H9 (cell line): ENCODE measurements around the gene CENPL. TPM values are rescaled to one million over a fixed set of nuclear protein-coding genes. Genes with fewer than 3 reads are reported as not detected.

Experiments used
- DNase-seq: peaks from one replicate; pipeline ENCODE4 v3.0.0-alpha.2; 2017
- H2AFZ ChIP-seq: one replicate; pipeline ENCODE4 v1.6.1; 2013; ENCODE audit warnings: mild to moderate bottlenecking, low read length, control low read depth, moderate library complexity
- H2AK5ac ChIP-seq: 2 replicates; pipeline ENCODE4 v1.6.1; 2013; ENCODE audit warnings: low read length, control low read depth, mixed read lengths; ENCODE audit not compliant: insufficient read length
- H2BK120ac ChIP-seq: one replicate; pipeline ENCODE4 v1.6.1; 2013; ENCODE audit warnings: low read depth, mild to moderate bottlenecking, low read length, control low read depth, inconsistent platforms; ENCODE audit not compliant: poor library complexity, severe bottlenecking
- H2BK12ac ChIP-seq: 2 replicates; pipeline ENCODE4 v1.6.1; 2013; ENCODE audit warnings: low read length, control low read depth, mixed read lengths, low read depth; ENCODE audit not compliant: insufficient read length
- H2BK15ac ChIP-seq: 2 replicates; pipeline ENCODE4 v1.6.1; 2013; ENCODE audit warnings: low read depth, low read length, control low read depth
- H2BK20ac ChIP-seq: one replicate; pipeline ENCODE4 v1.6.1; 2013; ENCODE audit warnings: low read depth, mild to moderate bottlenecking, low read length, control low read depth, inconsistent platforms; ENCODE audit not compliant: poor library complexity, severe bottlenecking
- H2BK5ac ChIP-seq: 2 replicates; pipeline ENCODE4 v1.6.1; 2013; ENCODE audit warnings: low read length, control low read depth, mixed read lengths; ENCODE audit not compliant: insufficient read length
- H3K14ac ChIP-seq: 2 replicates; pipeline ENCODE4 v1.6.1; 2013; ENCODE audit warnings: low read length, control low read depth; ENCODE audit not compliant: insufficient read depth
- H3K18ac ChIP-seq: 2 replicates; pipeline ENCODE4 v1.6.1; 2013; ENCODE audit warnings: low read depth, mild to moderate bottlenecking, mixed read lengths, low read length, control low read depth; ENCODE audit not compliant: insufficient read length
- H3K23ac ChIP-seq: 2 replicates; pipeline ENCODE4 v1.6.1; 2013; ENCODE audit warnings: low read length, control low read depth, mixed read lengths, low read depth; ENCODE audit not compliant: insufficient read length
- H3K23me2 ChIP-seq: 2 replicates; pipeline ENCODE4 v1.6.1; 2013; ENCODE audit warnings: low read depth, mild to moderate bottlenecking, mixed read lengths, low read length, control low read depth; ENCODE audit not compliant: insufficient read length, poor library complexity, severe bottlenecking
- H3K27ac ChIP-seq: 2 replicates; pipeline ENCODE4 v1.5.1; 2013; ENCODE audit warnings: low read length, control low read depth, mixed read lengths, low read depth; ENCODE audit not compliant: insufficient read length
- H3K27me3 ChIP-seq: 2 replicates; pipeline ENCODE4 v1.6.1; 2013; ENCODE audit warnings: low read length, control low read depth, inconsistent platforms; ENCODE audit not compliant: insufficient read depth
- H3K4ac ChIP-seq: 2 replicates; pipeline ENCODE4 v1.6.1; 2013; ENCODE audit warnings: low read depth, mild to moderate bottlenecking, control low read depth, inconsistent platforms, low read length, moderate library complexity
- H3K4me1 ChIP-seq: 2 replicates; pipeline ENCODE4 v1.6.1; 2013; ENCODE audit warnings: low read length, control low read depth, inconsistent platforms; ENCODE audit not compliant: insufficient read depth
- H3K4me2 ChIP-seq: 2 replicates; pipeline ENCODE4 v1.6.1; 2013; ENCODE audit warnings: low read length, control low read depth, mixed read lengths; ENCODE audit not compliant: insufficient read length, insufficient read depth
- H3K56ac ChIP-seq: 2 replicates; pipeline ENCODE4 v1.6.1; 2013; ENCODE audit warnings: low read depth, mild to moderate bottlenecking, mixed read lengths, low read length, control low read depth; ENCODE audit not compliant: insufficient read length
- H3K79me1 ChIP-seq: 2 replicates; pipeline ENCODE4 v1.6.1; 2013; ENCODE audit warnings: low read depth, mild to moderate bottlenecking, moderate library complexity, low read length, control low read depth, inconsistent platforms; ENCODE audit not compliant: insufficient read depth, poor library complexity, severe bottlenecking
- H3K79me2 ChIP-seq: 2 replicates; pipeline ENCODE4 v1.6.1; 2013; ENCODE audit warnings: low read length, control low read depth, inconsistent platforms; ENCODE audit not compliant: insufficient read depth
- H3K9ac ChIP-seq: 2 replicates; pipeline ENCODE4 v1.6.1; 2013; ENCODE audit warnings: low read length, control low read depth, mixed read lengths; ENCODE audit not compliant: insufficient read length; ENCODE audit errors: extremely low read depth
- H3K9me3 ChIP-seq: one replicate; pipeline ENCODE4 v1.6.1; 2013; ENCODE audit warnings: low read depth, low read length, inconsistent platforms; ENCODE audit not compliant: control insufficient read depth
- H3T11ph ChIP-seq: one replicate; pipeline ENCODE4 v1.6.1; 2013; ENCODE audit warnings: mild to moderate bottlenecking, low read length, control low read depth, inconsistent platforms
- H4K20me1 ChIP-seq: one replicate; pipeline ENCODE4 v1.6.1; 2013; ENCODE audit not compliant: control insufficient read depth, insufficient read length, insufficient read depth
- H4K5ac ChIP-seq: 2 replicates; pipeline ENCODE4 v1.6.1; 2013; ENCODE audit warnings: low read depth, mild to moderate bottlenecking, mixed read lengths, low read length, control low read depth; ENCODE audit not compliant: insufficient read length
- H4K8ac ChIP-seq: replicated peaks from 2 replicates; pipeline ENCODE4 v1.6.1; 2013; ENCODE audit warnings: low read length, control low read depth, mixed read lengths, low read depth; ENCODE audit not compliant: insufficient read length
- H4K91ac ChIP-seq: 2 replicates; pipeline ENCODE4 v1.6.1; 2013; ENCODE audit warnings: low read depth, mild to moderate bottlenecking, moderate library complexity, mixed read lengths, low read length, control low read depth; ENCODE audit not compliant: insufficient read length
- H3K27ac Mint-ChIP-seq, 3 experiments: 2 replicates in 2 of 3; 3 replicates in 1 of 3; pipeline ENCODE4 v1.8.0; 2020 to 2021; ENCODE audit warnings: mixed read lengths in 3 of 3, mild to moderate bottlenecking in 1 of 3, moderate library complexity in 1 of 3
- H3K27me3 Mint-ChIP-seq: 2 replicates; pipeline ENCODE4 v1.8.0; 2021; ENCODE audit warnings: low read depth, mild to moderate bottlenecking, moderate library complexity, mixed read lengths
- H3K36me3 Mint-ChIP-seq, 3 experiments: 2 replicates in 2 of 3; 3 replicates in 1 of 3; pipeline ENCODE4 v1.8.0; 2020 to 2021; ENCODE audit warnings: low read depth in 3 of 3, mixed read lengths in 3 of 3; ENCODE audit not compliant: insufficient read depth in 1 of 3
- H3K4me1 Mint-ChIP-seq, 2 experiments: 2 replicates each; pipeline ENCODE4 v1.8.0; 2020; ENCODE audit warnings: mixed read lengths in 2 of 2
- H3K4me3 Mint-ChIP-seq, 2 experiments: 2 replicates in 1 of 2; 3 replicates in 1 of 2; pipeline ENCODE4 v1.8.0; 2020 to 2021; ENCODE audit warnings: mild to moderate bottlenecking in 2 of 2, mixed read lengths in 2 of 2, moderate library complexity in 1 of 2
- H3K9me3 Mint-ChIP-seq, 2 experiments: 2 replicates in 1 of 2; 3 replicates in 1 of 2; pipeline ENCODE4 v1.8.0; 2020; ENCODE audit warnings: mild to moderate bottlenecking in 2 of 2, mixed read lengths in 2 of 2, moderate library complexity in 1 of 2
- WGBS: extraction: QIAGEN DNeasy Blood & Tissue Kit; methylation state at CpG from one replicate; pipeline ENCODE4 v1.1.7; 2013; ENCODE audit warnings: missing lambda C conversion rate, low lambda C conversion rate, mixed read lengths; ENCODE audit not compliant: insufficient read length; ENCODE audit errors: extremely low coverage; 5-methylcytosine and 5-hydroxymethylcytosine counted together
- total RNA-seq: library from RNA; stranded (reverse); gene quantifications from 2 replicates; pipeline ENCODE4 v1.2.1, GENCODE V29; 2021
- TF ChIP-seq, protein P1 (sequence below): fragments of 200-600 bp; sonication (generic); conservative IDR thresholded peaks from 3 replicates; pipeline ENCODE4 v1.8.0; 2021; ENCODE audit warnings: antibody characterized with exemption, mild to moderate bottlenecking

Gene CENPL
- total RNA-seq, 1 experiment from 2014 or later, result 14.4 TPM

GRCh38 chr1:173757666-173758065 is 67.0 kb downstream of the CENPL start:
- Histone ChIP-seq H3T11ph (no peak overlapping the region), H3K9ac (no peak overlapping the region), H2AK5ac (no peak overlapping the region), H3K4me1 (no peaks in the 10 kb centered on the region), H3K14ac (no peak overlapping the region), H3K4ac (no peak overlapping the region), H3K23me2 (no peaks in the 10 kb centered on the region), H2BK20ac (no peak overlapping the region), H3K4me2 (no peak overlapping the region), H2BK5ac (no peak overlapping the region), H3K27me3 (no peaks in the 10 kb centered on the region), H2AFZ (no peak overlapping the region), H3K79me2 (no peaks in the 10 kb centered on the region), H3K56ac (no peak overlapping the region), H2BK15ac (no peak overlapping the region), H2BK120ac (no peak overlapping the region), H4K5ac (no peak overlapping the region), H2BK12ac (no peak overlapping the region), H3K18ac (no peak overlapping the region), H3K9me3 (no peaks in the 10 kb centered on the region), H3K79me1 (no peaks in the 10 kb centered on the region), H4K91ac (no peak overlapping the region), H4K20me1 (no peaks in the 10 kb centered on the region), H4K8ac (no peak overlapping the region), H3K23ac (no peak overlapping the region), H3K27ac (no peak overlapping the region)
- Mint-ChIP-seq H3K4me3 (no peak overlapping the region), H3K27ac (no peak overlapping the region), H3K27me3 (no peaks in the 10 kb centered on the region), H3K36me3 (peaks cover 38 to 67% (median 50%) of the 10 kb centered on the region in 3 experiments), H3K9me3 (peaks cover 0 to 6% of the 10 kb centered on the region in 2 experiments; a peak in 3 of 5 replicates), H3K4me1 (no peaks in the 10 kb centered on the region; a peak in 2 of 4 replicates)
- WGBS, result no CpG with 5 or more reads among the region's 4 CpGs
- TF ChIP-seq, protein P1, sequence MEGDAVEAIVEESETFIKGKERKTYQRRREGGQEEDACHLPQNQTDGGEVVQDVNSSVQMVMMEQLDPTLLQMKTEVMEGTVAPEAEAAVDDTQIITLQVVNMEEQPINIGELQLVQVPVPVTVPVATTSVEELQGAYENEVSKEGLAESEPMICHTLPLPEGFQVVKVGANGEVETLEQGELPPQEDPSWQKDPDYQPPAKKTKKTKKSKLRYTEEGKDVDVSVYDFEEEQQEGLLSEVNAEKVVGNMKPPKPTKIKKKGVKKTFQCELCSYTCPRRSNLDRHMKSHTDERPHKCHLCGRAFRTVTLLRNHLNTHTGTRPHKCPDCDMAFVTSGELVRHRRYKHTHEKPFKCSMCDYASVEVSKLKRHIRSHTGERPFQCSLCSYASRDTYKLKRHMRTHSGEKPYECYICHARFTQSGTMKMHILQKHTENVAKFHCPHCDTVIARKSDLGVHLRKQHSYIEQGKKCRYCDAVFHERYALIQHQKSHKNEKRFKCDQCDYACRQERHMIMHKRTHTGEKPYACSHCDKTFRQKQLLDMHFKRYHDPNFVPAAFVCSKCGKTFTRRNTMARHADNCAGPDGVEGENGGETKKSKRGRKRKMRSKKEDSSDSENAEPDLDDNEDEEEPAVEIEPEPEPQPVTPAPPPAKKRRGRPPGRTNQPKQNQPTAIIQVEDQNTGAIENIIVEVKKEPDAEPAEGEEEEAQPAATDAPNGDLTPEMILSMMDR, result no peak
- no peak for DNase-seq
